WERI-Rb-1 (cell line): Measurements from ENCODE around the gene CDCP2.
A peak's percentile ranks its signal among the peaks of the same experiment; 100 is the strongest.

Experiments used
- DNase-seq: peaks from one replicate; pipeline ENCODE4 v3.0.0-alpha.2; 2020
- H3K27ac ChIP-seq: fragments of 250-450 bp; sonication (Bioruptor Pico); 2 replicates; pipeline ENCODE4 v1.5.1; 2020; ENCODE audit warnings: mild to moderate bottlenecking, moderate library complexity
- H3K27me3 ChIP-seq: fragments of 250-450 bp; sonication (Bioruptor Pico); 2 replicates; pipeline ENCODE4 v1.5.1; 2021; ENCODE audit warnings: mild to moderate bottlenecking, low read depth, moderate library complexity; ENCODE audit not compliant: insufficient read depth, severe bottlenecking
- H3K36me3 ChIP-seq: fragments of 250-450 bp; sonication (Bioruptor Pico); 2 replicates; pipeline ENCODE4 v1.5.1; 2020; ENCODE audit warnings: mild to moderate bottlenecking, moderate library complexity
- H3K4me3 ChIP-seq: 2 replicates; pipeline ENCODE4 v1.5.1; 2011; ENCODE audit warnings: low read depth, mild to moderate bottlenecking, control low read depth, low read length
- H3K9me3 ChIP-seq: fragments of 250-450 bp; sonication (Bioruptor Pico); 2 replicates; pipeline ENCODE4 v1.5.1; 2021; ENCODE audit warnings: mild to moderate bottlenecking, moderate library complexity; ENCODE audit not compliant: severe bottlenecking
- CTCF ChIP-seq: IDR thresholded peaks from 2 replicates; pipeline ENCODE4 v1.5.1; 2011; ENCODE audit warnings: low read depth, mild to moderate bottlenecking, control low read depth, inconsistent platforms, low read length

The CDCP2 gene

GRCh38 chr1:54118704-54119103 lies 34.1 kb downstream of the CDCP2 start:
- Histone ChIP-seq H3K4me3 (no peak overlapping the region), H3K36me3 (no peaks in the 10 kb centered on the region), H3K27ac (no peak overlapping the region), H3K9me3 (no peaks in the 10 kb centered on the region), H3K27me3 (no peaks in the 10 kb centered on the region)
- DNase-seq: no peak
- no peak for TF ChIP-seq CTCF

- Histone ChIP-seq H3K4me3 (no peak overlapping the region), H3K27ac (no peak overlapping the region), H3K36me3 (no peaks in the 10 kb centered on the region), H3K27me3 (no peaks in the 10 kb centered on the region), H3K9me3 (no peaks in the 10 kb centered on the region)
- TF ChIP-seq CTCF: no peak
- peak; percentile 46 for DNase-seq
Measured at GRCh38 chr1:54117815-54118563, 34.8 kb downstream of the CDCP2 start.

GRCh38 chr1:54115520-54115919 lies 37.3 kb downstream of the CDCP2 start:
- H3K27me3 ChIP-seq: no peaks in the 10 kb centered on the region
- no peaks in the 10 kb centered on the region for H3K9me3 ChIP-seq
- H3K4me3 ChIP-seq: no peak overlapping the region
- TF ChIP-seq CTCF: no peak
- no peak overlapping the region for H3K27ac ChIP-seq
- DNase-seq: no peak
- no peaks in the 10 kb centered on the region for H3K36me3 ChIP-seq

- no peak overlapping the region for H3K4me3 ChIP-seq
- no peaks in the 10 kb centered on the region for H3K27me3 ChIP-seq
- H3K9me3 ChIP-seq: no peaks in the 10 kb centered on the region
- H3K36me3 ChIP-seq: no peaks in the 10 kb centered on the region
- peak; percentile 44 for DNase-seq
- H3K27ac ChIP-seq: no peak overlapping the region
- TF ChIP-seq CTCF: no peak
Measured at GRCh38 chr1:54114955-54115354, 37.8 kb downstream of the CDCP2 start.

GRCh38 chr1:54114001-54114400 lies 38.8 kb downstream of the CDCP2 start:
- no peak overlapping the region for H3K27ac ChIP-seq
- H3K4me3 ChIP-seq: no peak overlapping the region
- H3K27me3 ChIP-seq: no peaks in the 10 kb centered on the region
- H3K9me3 ChIP-seq: no peaks in the 10 kb centered on the region
- H3K36me3 ChIP-seq: no peaks in the 10 kb centered on the region
- no peak for DNase-seq
- TF ChIP-seq CTCF: no peak
